ENCODE results near the gene MYRFL.

MYRFL gene

GRCh38 chr12:69918287-69918686 is 93.3 kb downstream of the MYRFL start:
- CTCF ChIA-PET, result interaction anchor here (1.8 kb wide), 1 partner anchor 17 kb away, joined by 13 read pairs; no protein-coding TSS in a partner anchor
- no peak for TF ChIP-seq CTCF (IDR thresholded peaks at IDR 0.05; ENCODE audit: control extremely low read depth, extremely low read depth, low read depth, missing control alignments)
- DNase-seq (ENCODE audit: extremely low spot score), result no peak
- POLR2A ChIA-PET, result no interaction called here

- CTCF ChIA-PET, result interaction anchor here (1.0 to 1.8 kb wide), 8 partner anchors 8 to 660 kb away, joined by 3 to 13 read pairs (median 4); no protein-coding TSS in a partner anchor
- DNase-seq (ENCODE audit: extremely low spot score), result no peak
- POLR2A ChIA-PET, result no interaction called here
- no peak for TF ChIP-seq CTCF (IDR thresholded peaks at IDR 0.05; ENCODE audit: control extremely low read depth, extremely low read depth, low read depth, missing control alignments)
These were observed 94.5 kb downstream of the MYRFL start for GRCh38 chr12:69919495-69919894.

- ChIA-PET POLR2A (no interaction called here), CTCF (interaction anchor here (1.1 kb wide), 1 partner anchor 808 kb away, joined by 3 read pairs; no protein-coding TSS in a partner anchor)
- no peak for TF ChIP-seq CTCF (IDR thresholded peaks at IDR 0.05; ENCODE audit: control extremely low read depth, extremely low read depth, low read depth, missing control alignments)
- no peak for DNase-seq (ENCODE audit: extremely low spot score)
These were observed 96.8 kb downstream of the MYRFL start for GRCh38 chr12:69921831-69922230.

- ChIA-PET POLR2A (no interaction called here), CTCF (no interaction called here)
- DNase-seq (ENCODE audit: extremely low spot score), result no peak
- TF ChIP-seq CTCF (IDR thresholded peaks at IDR 0.05; ENCODE audit: control extremely low read depth, extremely low read depth, low read depth, missing control alignments), result no peak
These were observed 98.0 kb downstream of the MYRFL start for GRCh38 chr12:69922999-69923398.

GRCh38 chr12:69925291-69925690 is 100.3 kb downstream of the MYRFL start:
- no peak for TF ChIP-seq CTCF (IDR thresholded peaks at IDR 0.05; ENCODE audit: control extremely low read depth, extremely low read depth, low read depth, missing control alignments)
- ChIA-PET CTCF (interaction anchor here (1.2 kb wide), 1 partner anchor 11 kb away, joined by 3 read pairs; no protein-coding TSS in a partner anchor), POLR2A (interaction anchor here (0.6 kb wide), 1 partner anchor 579 kb away, joined by 4 read pairs; no protein-coding TSS in a partner anchor)
- no peak for DNase-seq (ENCODE audit: extremely low spot score)

- ChIA-PET CTCF (no interaction called here), POLR2A (no interaction called here)
- TF ChIP-seq CTCF (IDR thresholded peaks at IDR 0.05; ENCODE audit: control extremely low read depth, extremely low read depth, low read depth, missing control alignments), result no peak
- no peak for DNase-seq (ENCODE audit: extremely low spot score)
These were observed 102.1 kb downstream of the MYRFL start for GRCh38 chr12:69927164-69927563.

Data from GM10248 (cell line).